Gastroesophageal sphincter (tissue), 3 donors: ENCODE data around the gene BRCC3.

Experiments
- EP300 ChIP-seq: sonication (generic); formaldehyde crosslinking; IDR thresholded peaks from one replicate; pipeline ENCODE4 v1.6.1; 2017; ENCODE audit warnings: antibody characterized with exemption, mild to moderate bottlenecking
- POLR2A ChIP-seq, 2 donors: fragments of 450-650 bp; IDR thresholded peaks; one replicate each; pipeline ENCODE4 v1.6.1; 2017; ENCODE audit warnings: antibody characterized with exemption in 2 of 2, mild to moderate bottlenecking in 2 of 2, moderate library complexity in 1 of 2
- TF ChIP-seq, protein P1 (sequence below), 4 experiments: fragments of 200-600 bp in 2 of 4; fragments of 450-650 bp in 2 of 4; sonication (generic) in 1 of 4; IDR thresholded peaks; one replicate each; pipeline ENCODE4 v1.5.1; 2017 to 2019; ENCODE audit warnings: antibody characterized with exemption in 4 of 4, mild to moderate bottlenecking in 2 of 4, moderate library complexity in 2 of 4

DNA sequence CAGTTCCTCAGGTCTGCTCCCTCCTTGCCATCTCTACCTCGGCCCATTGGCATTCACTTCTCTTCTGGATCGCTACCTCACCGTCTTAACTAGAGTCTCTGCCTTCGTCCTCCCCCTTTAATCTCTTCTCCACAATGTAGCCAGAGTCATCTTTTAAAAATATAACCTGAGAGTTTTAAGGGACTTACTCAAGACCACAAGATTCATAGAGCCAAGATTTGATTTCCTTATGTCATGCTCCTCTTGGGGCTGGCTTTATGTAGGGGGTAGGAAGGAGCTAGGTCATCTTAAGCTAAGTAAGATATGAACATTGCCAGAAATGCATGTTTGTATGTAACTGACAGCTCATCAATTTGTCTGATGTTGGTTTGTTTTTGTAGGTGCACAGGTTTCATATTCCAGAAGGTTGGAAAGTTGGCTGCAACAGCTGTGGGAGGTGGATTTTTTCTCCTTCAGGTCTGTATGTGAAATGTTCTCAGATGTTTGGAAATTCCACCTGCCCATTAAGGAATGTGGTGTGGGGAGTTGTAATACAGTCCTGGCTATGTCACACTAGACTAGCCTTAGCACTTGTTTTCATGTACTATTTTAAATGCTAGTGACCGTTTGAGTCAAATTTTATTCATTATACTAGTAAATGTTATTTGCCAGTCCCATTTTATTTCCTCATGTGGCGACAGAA is 25.0 kb upstream of the BRCC3 start:
- TF ChIP-seq EP300: no peak
- no peak for TF ChIP-seq POLR2A (IDR thresholded peaks at IDR 0.05)
- TF ChIP-seq, protein P1, sequence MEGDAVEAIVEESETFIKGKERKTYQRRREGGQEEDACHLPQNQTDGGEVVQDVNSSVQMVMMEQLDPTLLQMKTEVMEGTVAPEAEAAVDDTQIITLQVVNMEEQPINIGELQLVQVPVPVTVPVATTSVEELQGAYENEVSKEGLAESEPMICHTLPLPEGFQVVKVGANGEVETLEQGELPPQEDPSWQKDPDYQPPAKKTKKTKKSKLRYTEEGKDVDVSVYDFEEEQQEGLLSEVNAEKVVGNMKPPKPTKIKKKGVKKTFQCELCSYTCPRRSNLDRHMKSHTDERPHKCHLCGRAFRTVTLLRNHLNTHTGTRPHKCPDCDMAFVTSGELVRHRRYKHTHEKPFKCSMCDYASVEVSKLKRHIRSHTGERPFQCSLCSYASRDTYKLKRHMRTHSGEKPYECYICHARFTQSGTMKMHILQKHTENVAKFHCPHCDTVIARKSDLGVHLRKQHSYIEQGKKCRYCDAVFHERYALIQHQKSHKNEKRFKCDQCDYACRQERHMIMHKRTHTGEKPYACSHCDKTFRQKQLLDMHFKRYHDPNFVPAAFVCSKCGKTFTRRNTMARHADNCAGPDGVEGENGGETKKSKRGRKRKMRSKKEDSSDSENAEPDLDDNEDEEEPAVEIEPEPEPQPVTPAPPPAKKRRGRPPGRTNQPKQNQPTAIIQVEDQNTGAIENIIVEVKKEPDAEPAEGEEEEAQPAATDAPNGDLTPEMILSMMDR (IDR thresholded peaks at IDR 0.05): no peak
